Activated CD4-positive, alpha-beta T cell treated with anti-CD3 and anti-CD28 coated beads for 24 hours (primary cell): ENCODE data around the gene CMKLR1.

ENCODE experiments used
- DNase-seq, 2 donors: peaks; one replicate each; pipeline ENCODE4 v3.0.0-alpha.2; 2020; ENCODE audit warnings: low read depth in 2 of 2

Gene CMKLR1

GRCh38 chr12:108363165-108363564 is 24.1 kb upstream of the CMKLR1 start:
- no peak for DNase-seq

GRCh38 chr12:108361606-108362005 is 22.5 kb upstream of the CMKLR1 start:
- no peak for DNase-seq

- no peak for DNase-seq
These were observed 21.4 kb upstream of the CMKLR1 start for GRCh38 chr12:108360487-108360886.

DNA sequence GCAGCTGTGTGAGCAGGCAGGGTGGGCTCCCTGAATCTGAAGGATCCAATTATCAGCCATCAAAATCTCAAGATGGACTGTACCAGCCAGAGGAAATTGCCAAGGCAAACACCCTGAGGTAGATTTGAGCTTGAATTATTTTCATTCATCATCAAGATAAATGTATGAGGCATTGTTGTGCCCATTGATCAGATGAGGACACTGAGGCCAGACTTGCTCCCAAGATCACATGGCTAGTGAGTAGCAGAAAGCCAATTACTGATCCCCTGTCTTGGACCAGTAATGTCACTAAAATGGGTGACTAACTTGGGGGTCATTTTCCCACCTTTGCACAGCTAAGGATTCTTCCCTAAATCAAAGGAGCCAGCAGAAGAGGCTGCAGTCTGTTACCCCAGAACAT is 20.9 kb upstream of the CMKLR1 start:
- no peak for DNase-seq

DNA sequence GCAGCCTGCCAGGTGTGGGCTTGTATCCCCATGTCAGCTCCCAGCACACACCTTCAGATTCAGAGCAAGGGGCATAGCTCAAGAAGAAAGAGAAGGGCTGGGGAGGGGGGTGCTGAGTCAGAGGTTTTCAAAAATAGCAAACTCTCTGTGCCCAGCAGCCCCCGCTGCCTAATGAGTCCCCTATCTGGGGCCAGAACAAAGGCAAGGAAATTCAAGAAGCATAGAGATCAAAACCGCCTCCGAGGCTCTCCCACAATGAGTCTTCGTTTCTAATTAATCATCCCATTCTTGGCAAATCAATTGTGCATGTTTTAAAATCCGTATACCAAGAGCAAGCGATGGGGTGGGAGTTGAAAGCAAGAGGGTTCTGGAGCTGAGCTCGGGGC is 19.5 kb upstream of the CMKLR1 start:
- DNase-seq, result no peak

GRCh38 chr12:108357834-108358579 is 18.9 kb upstream of the CMKLR1 start:
- DNase-seq, result no peak

DNA sequence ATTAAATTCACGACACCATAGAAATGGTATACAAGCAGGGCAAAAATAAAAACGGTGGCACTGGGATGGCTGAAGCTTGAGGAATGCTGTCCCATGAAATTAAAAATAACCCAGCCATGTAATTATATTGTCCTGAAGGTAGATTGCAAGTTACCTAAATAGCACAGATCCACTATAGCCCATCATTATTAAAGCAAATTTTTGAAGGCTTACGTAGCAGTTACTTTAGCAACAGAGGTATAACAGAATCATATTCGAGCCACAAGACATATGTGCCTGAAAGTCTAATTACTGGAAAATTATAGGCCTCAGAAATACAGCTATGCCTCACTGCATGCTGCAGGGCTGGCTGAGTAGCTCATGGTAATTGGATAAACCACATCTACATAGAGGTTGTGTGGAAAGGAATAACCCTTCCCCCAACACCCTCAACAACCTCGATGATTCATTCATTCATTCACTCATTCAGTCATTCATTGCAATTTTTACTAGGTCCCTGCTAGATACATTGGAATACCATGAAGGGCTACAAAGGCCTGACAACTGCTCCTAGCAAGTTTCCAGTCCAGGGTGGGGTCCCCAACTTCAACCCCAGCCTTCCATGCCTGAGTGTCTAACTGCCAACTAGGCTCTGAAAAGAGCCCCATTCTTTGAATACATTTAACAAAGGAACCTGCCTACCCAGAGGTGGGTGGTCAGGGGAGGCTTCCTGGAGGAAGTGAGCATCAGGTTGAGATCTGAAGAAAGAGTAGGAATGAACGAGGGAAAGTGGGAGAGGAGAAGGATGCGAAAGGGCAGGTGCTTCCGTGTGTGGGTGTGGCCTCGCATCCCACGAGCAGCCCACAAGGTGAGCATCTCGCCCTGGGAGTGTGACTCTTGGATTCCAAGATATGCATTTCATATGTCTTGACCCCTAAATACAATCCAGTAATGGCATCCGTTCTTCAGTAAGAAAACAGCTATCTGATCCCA is 18.0 kb upstream of the CMKLR1 start:
- no peak for DNase-seq

GRCh38 chr12:108355069-108355468 is 16.0 kb upstream of the CMKLR1 start:
- no peak for DNase-seq

DNA sequence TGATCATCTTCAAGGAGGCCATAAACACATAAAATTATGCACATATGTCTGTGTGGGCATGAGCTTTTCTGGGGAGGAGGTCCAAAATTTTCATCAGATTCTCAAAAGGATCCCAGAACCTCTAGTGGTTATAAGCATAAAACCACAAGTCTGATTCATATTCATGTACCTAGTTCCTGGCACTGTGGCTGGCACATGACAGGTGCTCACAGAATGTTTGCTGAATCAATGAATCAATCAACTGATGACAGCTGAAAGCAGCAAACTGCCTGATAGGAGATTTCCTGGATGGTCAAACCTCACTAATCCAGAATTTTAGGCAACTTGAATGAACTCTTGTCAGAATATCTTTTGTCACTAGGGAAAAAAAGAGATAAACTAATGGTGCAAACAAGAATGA is 13.5 kb upstream of the CMKLR1 start:
- DNase-seq, result no peak

- no peak for DNase-seq
These were observed 11.4 kb upstream of the CMKLR1 start for GRCh38 chr12:108350511-108350910.

DNA sequence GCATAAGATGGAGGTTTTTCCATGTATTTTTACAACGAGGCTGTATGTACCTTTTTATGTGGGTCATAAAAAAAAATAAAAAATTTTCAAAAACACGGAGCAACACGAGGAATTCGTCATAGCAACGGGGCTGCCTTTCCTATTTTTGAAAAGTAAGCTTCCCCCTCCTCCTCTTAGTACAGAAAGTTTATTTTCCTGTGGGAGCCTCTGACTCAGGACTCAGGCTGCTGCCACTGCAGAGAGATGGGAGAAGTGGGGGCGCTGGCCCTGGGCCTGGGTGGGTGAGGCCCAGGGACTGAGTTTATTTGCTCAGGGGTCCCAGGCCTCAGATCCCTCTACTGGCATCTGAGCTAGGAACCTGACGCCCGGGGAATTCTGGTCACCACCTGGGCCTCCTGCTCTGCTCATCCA is 10.2 kb upstream of the CMKLR1 start:
- no peak for DNase-seq

DNA sequence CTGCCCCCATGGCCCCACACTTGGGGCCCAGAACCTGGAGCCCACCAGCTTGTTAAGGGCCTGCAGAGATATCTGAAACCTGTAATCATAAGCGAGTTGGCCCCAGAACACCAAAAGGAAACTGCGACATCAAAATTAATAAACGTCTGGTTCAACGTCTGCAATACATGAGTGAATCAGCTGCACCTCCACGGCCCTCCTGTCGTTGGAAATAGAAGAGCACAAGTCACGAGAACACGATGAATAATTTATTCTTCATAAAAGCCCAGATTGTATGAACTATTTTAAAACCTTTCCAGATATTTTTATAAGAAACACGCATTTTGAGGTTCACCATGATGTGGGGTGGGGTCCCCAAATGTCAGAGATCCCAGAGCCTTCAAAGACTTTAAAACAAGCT is 9.7 kb upstream of the CMKLR1 start:
- no peak for DNase-seq

- DNase-seq, result no peak
These were observed 7.9 kb upstream of the CMKLR1 start for GRCh38 chr12:108346727-108347710.

DNA sequence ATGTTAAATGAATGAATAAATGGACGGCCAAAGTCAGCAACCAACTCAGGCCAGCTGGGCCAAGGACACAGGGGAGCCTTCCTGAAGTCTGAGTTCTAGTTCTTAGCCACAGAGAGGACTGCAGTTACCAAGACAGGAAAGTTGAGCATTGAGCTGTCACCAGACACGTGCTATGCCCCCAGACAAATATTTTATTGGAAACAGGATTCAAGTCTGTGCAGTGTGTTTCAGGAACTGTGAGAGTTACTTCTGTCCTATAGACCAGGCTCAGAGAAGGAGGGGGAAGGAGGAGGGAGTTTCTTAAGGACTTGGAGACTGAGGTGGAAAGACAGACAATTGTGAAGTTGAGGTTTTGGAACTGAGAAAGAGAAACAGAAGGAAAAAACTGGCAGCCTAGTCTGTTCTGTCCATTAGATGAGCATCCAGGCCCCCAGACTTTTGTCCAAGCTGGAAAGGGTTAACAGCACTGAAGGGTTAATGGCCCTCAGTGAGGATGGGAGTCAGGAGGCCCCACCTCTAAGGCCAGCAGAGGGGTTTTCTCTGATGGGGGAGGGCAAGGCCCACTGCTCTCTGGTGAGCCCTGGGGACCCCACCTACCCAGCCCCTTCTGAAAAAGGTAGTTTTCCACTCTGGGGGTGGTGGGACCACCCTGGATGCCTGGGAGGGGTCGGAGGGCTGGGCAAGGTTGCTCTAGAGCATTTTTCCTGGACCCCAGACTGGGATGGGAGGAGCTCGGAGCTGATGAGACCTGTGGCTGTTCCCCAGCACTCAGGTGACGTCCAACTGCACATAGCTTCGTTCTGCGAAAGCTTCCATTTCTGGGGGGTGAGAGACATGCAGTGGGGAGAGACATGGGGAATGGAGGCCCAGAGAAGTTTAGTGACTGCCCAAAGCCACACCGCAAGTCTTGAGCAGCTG is 6.9 kb upstream of the CMKLR1 start:
- no peak for DNase-seq

GRCh38 chr12:108342985-108343384 is 3.9 kb upstream of the CMKLR1 start:
- DNase-seq, result no peak

GRCh38 chr12:108341854-108342847 is 3.0 kb upstream of the CMKLR1 start:
- DNase-seq, result no peak

DNA sequence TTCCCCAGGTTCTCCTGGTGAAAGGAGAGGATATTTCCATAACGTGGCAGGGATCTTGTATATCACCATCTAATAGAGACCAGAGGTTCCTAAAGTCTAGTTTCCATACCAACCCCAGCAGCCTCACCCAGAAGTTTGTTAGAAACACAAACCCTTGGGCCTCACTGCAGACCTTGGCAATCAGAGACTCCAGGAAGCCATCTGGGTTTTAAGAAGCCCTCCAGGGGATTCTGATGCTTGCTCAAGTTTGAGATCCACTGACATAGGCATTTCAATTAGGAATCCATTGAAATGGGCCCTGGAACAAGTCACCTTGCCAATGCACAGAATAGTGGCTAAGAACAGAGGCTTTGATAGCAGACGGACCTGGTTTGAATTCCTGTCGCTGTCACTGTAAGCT is 2.2 kb upstream of the CMKLR1 start:
- no peak for DNase-seq

DNA sequence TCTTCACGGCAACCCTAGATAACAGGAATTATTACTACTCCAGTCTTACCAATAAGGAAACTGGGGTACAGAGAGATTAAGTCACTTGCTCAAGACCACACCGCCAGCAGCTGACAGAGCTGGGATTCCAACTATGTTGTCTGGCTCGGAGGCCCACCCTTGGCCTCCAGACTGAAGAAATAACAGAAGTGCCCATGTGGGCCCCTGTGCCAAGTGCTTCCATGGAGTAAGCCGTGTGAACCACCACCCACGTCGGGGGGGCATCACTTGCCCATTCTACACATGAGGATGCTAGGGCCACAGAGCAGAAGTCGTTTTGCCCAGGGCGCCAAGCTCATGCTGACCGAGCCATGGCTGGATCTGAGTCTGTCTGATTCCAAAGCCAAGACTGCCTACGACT is 926 bp upstream of the CMKLR1 start:
- no peak for DNase-seq
